KOPT-K1 (cell line): ENCODE results near the gene KLC4.

ENCODE experiments used
- H3K27ac ChIP-seq: fragments of 200-600 bp; sonication (generic); 2 replicates; pipeline ENCODE4 v1.5.1; 2016; ENCODE audit warnings: antibody characterized with exemption, mild to moderate bottlenecking, low read depth, low read length; ENCODE audit not compliant: poor library complexity, severe bottlenecking
- H3K36me3 ChIP-seq: fragments of 200-600 bp; sonication (generic); 2 replicates; pipeline ENCODE4 v1.5.1; 2017; ENCODE audit warnings: antibody characterized with exemption, mild to moderate bottlenecking, low read length, moderate library complexity; ENCODE audit not compliant: insufficient read depth
- H3K9me3 ChIP-seq: fragments of 200-600 bp; sonication (generic); 2 replicates; pipeline ENCODE4 v1.5.1; 2017; ENCODE audit warnings: antibody characterized with exemption, low read length, mild to moderate bottlenecking; ENCODE audit not compliant: insufficient read depth, poor library complexity, severe bottlenecking

Gene KLC4

GRCh38 chr6:43090559-43090956 lies 31.1 kb downstream of the KLC4 start:
- Histone ChIP-seq H3K9me3 (no peaks in the 10 kb centered on the region), H3K27ac (no peak overlapping the region), H3K36me3 (no peaks in the 10 kb centered on the region)

GRCh38 chr6:43091020-43091419 lies 31.6 kb downstream of the KLC4 start:
- H3K27ac ChIP-seq = no peak overlapping the region
- H3K36me3 ChIP-seq = no peaks in the 10 kb centered on the region
- H3K9me3 ChIP-seq = no peaks in the 10 kb centered on the region

GRCh38 chr6:43091436-43091991 lies 32.1 kb downstream of the KLC4 start:
- no peak overlapping the region for H3K27ac ChIP-seq
- H3K36me3 ChIP-seq = no peaks in the 10 kb centered on the region
- no peaks in the 10 kb centered on the region for H3K9me3 ChIP-seq

GRCh38 chr6:43092635-43093034 lies 33.2 kb downstream of the KLC4 start:
- no peaks in the 10 kb centered on the region for H3K36me3 ChIP-seq
- H3K27ac ChIP-seq = no peak overlapping the region
- no peaks in the 10 kb centered on the region for H3K9me3 ChIP-seq

GRCh38 chr6:43093436-43094289 lies 34.2 kb downstream of the KLC4 start:
- H3K9me3 ChIP-seq = no peaks in the 10 kb centered on the region
- no peaks in the 10 kb centered on the region for H3K36me3 ChIP-seq
- peak overlapping the region; percentile 33 for H3K27ac ChIP-seq

GRCh38 chr6:43095939-43096338 lies 36.5 kb downstream of the KLC4 start:
- Histone ChIP-seq H3K36me3 (no peaks in the 10 kb centered on the region), H3K9me3 (no peaks in the 10 kb centered on the region), H3K27ac (peak overlapping the region; percentile 31)

GRCh38 chr6:43096451-43097097 lies 37.1 kb downstream of the KLC4 start:
- Histone ChIP-seq H3K27ac (peak overlapping the region; percentile 31), H3K36me3 (no peaks in the 10 kb centered on the region), H3K9me3 (no peaks in the 10 kb centered on the region)

GRCh38 chr6:43097098-43097489 lies 37.7 kb downstream of the KLC4 start:
- Histone ChIP-seq H3K27ac (no peak overlapping the region), H3K9me3 (no peaks in the 10 kb centered on the region), H3K36me3 (no peaks in the 10 kb centered on the region)

GRCh38 chr6:43097502-43097901 lies 38.1 kb downstream of the KLC4 start:
- Histone ChIP-seq H3K27ac (no peak overlapping the region), H3K9me3 (no peaks in the 10 kb centered on the region), H3K36me3 (no peaks in the 10 kb centered on the region)

- Histone ChIP-seq H3K9me3 (no peaks in the 10 kb centered on the region), H3K27ac (no peak overlapping the region), H3K36me3 (no peaks in the 10 kb centered on the region)
Observed at GRCh38 chr6:43101497-43101896, 42.1 kb downstream of the KLC4 start.

- H3K36me3 ChIP-seq = no peaks in the 10 kb centered on the region
- H3K9me3 ChIP-seq = no peaks in the 10 kb centered on the region
- H3K27ac ChIP-seq = no peak overlapping the region
Observed at GRCh38 chr6:43103253-43103876, 43.9 kb downstream of the KLC4 start.

GRCh38 chr6:43105538-43106222 lies 46.2 kb downstream of the KLC4 start:
- H3K9me3 ChIP-seq = no peaks in the 10 kb centered on the region
- no peak overlapping the region for H3K27ac ChIP-seq
- H3K36me3 ChIP-seq = no peaks in the 10 kb centered on the region

- no peaks in the 10 kb centered on the region for H3K36me3 ChIP-seq
- no peak overlapping the region for H3K27ac ChIP-seq
- H3K9me3 ChIP-seq = no peaks in the 10 kb centered on the region
Observed at GRCh38 chr6:43107344-43108062, 48.1 kb downstream of the KLC4 start.

- Histone ChIP-seq H3K36me3 (no peaks in the 10 kb centered on the region), H3K27ac (peak overlapping the region; percentile 59), H3K9me3 (no peaks in the 10 kb centered on the region)
Observed at GRCh38 chr6:43113431-43114260, 54.2 kb downstream of the KLC4 start.
